ENCODE results near the gene GPC6. TPM values are rescaled to one million over a fixed set of nuclear protein-coding genes. Genes with fewer than 3 reads are reported as not detected.

GPC6 gene
- polyA plus RNA-seq, 1 of the 3 experiments (the other 2 are of a cell fraction) = 6.7 TPM

DNA sequence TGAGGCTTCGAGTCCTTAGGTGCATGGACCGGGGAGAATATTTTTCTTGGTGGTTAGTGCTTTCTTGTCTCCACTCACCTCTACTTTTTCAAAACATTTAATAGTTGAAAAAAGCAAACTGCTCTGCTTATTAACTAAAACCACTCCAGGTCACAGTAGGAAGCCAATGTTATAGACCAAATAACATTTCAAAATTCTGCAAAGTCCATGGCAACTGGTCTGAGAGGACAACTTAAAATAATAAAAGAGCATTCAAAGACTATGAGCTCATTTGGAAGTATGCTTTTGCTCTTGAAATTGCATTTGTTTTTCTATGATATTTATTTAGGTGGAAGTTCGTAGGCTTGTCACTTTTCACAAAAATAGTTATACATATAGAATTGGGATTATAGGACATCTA is 769.9 kb downstream of the GPC6 start (continued):
- no peak for TF ChIP-seq ZBTB33 (IDR thresholded peaks at IDR 0.05; ENCODE audit: borderline replicate concordance, low read depth)
- no peak for TF ChIP-seq GATA2 (CRISPR knock-in tag; IDR thresholded peaks at IDR 0.05)
- TF ChIP-seq MEF2A (IDR thresholded peaks at IDR 0.05; ENCODE audit: borderline replicate concordance, low read depth) = no peak
- TF ChIP-seq POLR2AphosphoS5 (IDR thresholded peaks at IDR 0.05; ENCODE audit: low read depth, low read length) = no peak

DNA sequence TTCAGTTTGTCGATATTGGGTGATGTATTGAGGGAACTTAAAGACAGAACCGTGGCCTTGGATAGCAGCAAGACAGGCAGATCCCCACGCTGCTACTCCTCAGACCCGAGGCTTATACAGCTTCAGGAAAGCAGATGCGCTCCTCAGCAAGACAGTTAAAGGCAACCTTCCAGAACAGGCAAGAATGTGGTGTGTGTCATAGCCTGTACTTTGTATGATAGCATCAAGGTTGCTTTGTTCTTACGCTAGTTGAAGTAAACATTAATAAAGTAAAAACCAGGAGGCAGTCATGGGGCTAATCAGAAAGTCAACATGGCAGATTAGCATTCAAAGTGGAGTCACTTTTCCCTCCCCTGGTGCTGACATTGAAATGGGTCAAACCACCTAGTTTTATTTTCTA is 779.7 kb downstream of the GPC6 start:
- CTCF ChIA-PET = interaction anchor here (1.2 kb wide), 1 partner anchor 26 kb away, joined by 3 read pairs; no protein-coding TSS in a partner anchor
- no peaks in the 10 kb centered on the region for H3K9me2 ChIP-seq
- TF ChIP-seq TAF1 (IDR thresholded peaks at IDR 0.05; ENCODE audit: borderline replicate concordance, low read depth, low read length) (no peak), EP300 (IDR thresholded peaks at IDR 0.05; ENCODE audit: borderline replicate concordance in 1 of 2, low read depth in 1 of 2, low read length in 1 of 2) (no peak), RAD21 (IDR thresholded peaks at IDR 0.05; ENCODE audit: low read length) (no peak)
- no peak overlapping the region for H3K4me3 ChIP-seq (ENCODE audit: low read depth in 2 of 2, low read length in 1 of 2)
- peaks cover 0 to 4% of the 10 kb centered on the region in 2 experiments; a peak in 2 of 4 replicates for H3K4me1 ChIP-seq (ENCODE audit: control insufficient read depth in 1 of 2, insufficient read depth in 2 of 2, low read depth in 1 of 2, low read length in 1 of 2)
- no peaks in the 10 kb centered on the region for H3K27me3 ChIP-seq (ENCODE audit: insufficient read depth)
- no peaks in the 10 kb centered on the region for H3K79me2 ChIP-seq (ENCODE audit: insufficient read depth)
- H3K27ac ChIP-seq (ENCODE audit: low read depth in 2 of 2, low read length in 1 of 2) = no peak overlapping the region
- no peaks in the 10 kb centered on the region for H3K9me3 ChIP-seq
- no peak overlapping the region for H3K9ac ChIP-seq
- H3K4me2 ChIP-seq = no peak overlapping the region
- H2AFZ ChIP-seq (ENCODE audit: low read depth) = no peak overlapping the region
- no peaks in the 10 kb centered on the region for H4K20me1 ChIP-seq (ENCODE audit: insufficient read depth)
- POLR2A ChIA-PET = no interaction called here
- H3K36me3 ChIP-seq (replicated peaks in 1 of 2; ENCODE audit: control insufficient read depth in 1 of 2, insufficient read depth in 2 of 2, low read length in 1 of 2) = no peaks in the 10 kb centered on the region
- WGBS (ENCODE audit: low lambda C conversion rate) = 77% methylated on average over 6 of the region's 6 CpGs
- H3F3A ChIP-seq (replicated peaks; ENCODE audit: insufficient read depth) = peaks cover 8% of the 10 kb centered on the region
- DNase-seq = no peak

DNA sequence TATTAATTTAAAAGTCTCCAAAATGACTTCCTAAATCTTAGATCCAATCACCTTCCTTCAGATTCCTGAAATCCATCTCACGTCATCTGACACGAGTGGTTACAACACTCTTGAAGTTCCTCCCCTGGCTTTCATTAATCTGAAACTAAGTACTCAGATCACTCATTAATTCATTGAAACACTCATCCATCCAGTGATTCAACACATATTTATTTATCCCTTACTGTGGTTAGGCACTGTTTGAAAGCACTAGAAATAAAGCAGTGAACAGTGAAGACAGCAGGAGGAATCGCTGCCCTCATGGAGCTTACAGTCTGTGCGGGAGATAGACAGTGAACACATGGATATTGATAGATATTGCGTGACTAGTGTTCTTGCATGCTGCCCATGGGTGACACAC is 780.5 kb downstream of the GPC6 start:
- POLR2A ChIA-PET = no interaction called here
- no peaks in the 10 kb centered on the region for H3K36me3 ChIP-seq (replicated peaks in 1 of 2; ENCODE audit: control insufficient read depth in 1 of 2, insufficient read depth in 2 of 2, low read length in 1 of 2)
- WGBS (ENCODE audit: low lambda C conversion rate) = 87% methylated on average over 5 of the region's 5 CpGs
- H4K20me1 ChIP-seq (ENCODE audit: insufficient read depth) = no peaks in the 10 kb centered on the region
- H2AFZ ChIP-seq (ENCODE audit: low read depth) = no peak overlapping the region
- H3K4me2 ChIP-seq = no peak overlapping the region
- H3K9me3 ChIP-seq = no peaks in the 10 kb centered on the region
- no peaks in the 10 kb centered on the region for H3K9me2 ChIP-seq
- no peak for DNase-seq
- no peak overlapping the region for H3K4me3 ChIP-seq (ENCODE audit: low read depth in 2 of 2, low read length in 1 of 2)
- H3K27me3 ChIP-seq (ENCODE audit: insufficient read depth) = no peaks in the 10 kb centered on the region
- CTCF ChIA-PET = no interaction called here
- peaks cover 8% of the 10 kb centered on the region for H3F3A ChIP-seq (replicated peaks; ENCODE audit: insufficient read depth)
- TF ChIP-seq FOXM1 (IDR thresholded peaks at IDR 0.05; ENCODE audit: low read depth) (no peak), ELF1 (IDR thresholded peaks at IDR 0.05) (no peak)
- peaks cover 0 to 4% of the 10 kb centered on the region in 2 experiments; a peak in 2 of 4 replicates for H3K4me1 ChIP-seq (ENCODE audit: control insufficient read depth in 1 of 2, insufficient read depth in 2 of 2, low read depth in 1 of 2, low read length in 1 of 2)
- no peaks in the 10 kb centered on the region for H3K79me2 ChIP-seq (ENCODE audit: insufficient read depth)
- H3K27ac ChIP-seq (ENCODE audit: low read depth in 2 of 2, low read length in 1 of 2) = no peak overlapping the region
- no peak overlapping the region for H3K9ac ChIP-seq

GRCh38 chr13:94009701-94010100 is 783.1 kb downstream of the GPC6 start:
- Histone ChIP-seq H3K9me2 (no peaks in the 10 kb centered on the region), H3K9ac (no peak overlapping the region), H3K4me2 (no peak overlapping the region), H3K27me3 (ENCODE audit: insufficient read depth) (no peaks in the 10 kb centered on the region), H3K79me2 (ENCODE audit: insufficient read depth) (no peaks in the 10 kb centered on the region), H4K20me1 (ENCODE audit: insufficient read depth) (no peaks in the 10 kb centered on the region), H3F3A (replicated peaks; ENCODE audit: insufficient read depth) (peaks cover 8% of the 10 kb centered on the region), H3K27ac (ENCODE audit: low read depth in 2 of 2, low read length in 1 of 2) (peak overlapping the region in 1 of 2 experiments; percentile 48; a peak in 2 of 4 replicates), H3K4me1 (ENCODE audit: control insufficient read depth in 1 of 2, insufficient read depth in 2 of 2, low read depth in 1 of 2, low read length in 1 of 2) (peaks cover 4 to 9% of the 10 kb centered on the region in 2 experiments; a peak in 3 of 4 replicates), H2AFZ (ENCODE audit: low read depth) (peak overlapping the region; percentile 35), H3K4me3 (ENCODE audit: low read depth in 2 of 2, low read length in 1 of 2) (no peak overlapping the region), H3K9me3 (no peaks in the 10 kb centered on the region), H3K36me3 (replicated peaks in 1 of 2; ENCODE audit: control insufficient read depth in 1 of 2, insufficient read depth in 2 of 2, low read length in 1 of 2) (no peaks in the 10 kb centered on the region)
- TF ChIP-seq TCF12 (IDR thresholded peaks at IDR 0.05) (peak; percentile 53), JUND (IDR thresholded peaks at IDR 0.05) (peak; percentile 52), SIN3A (IDR thresholded peaks at IDR 0.05; ENCODE audit: borderline replicate concordance, low read depth, low read length) (no peak), EZH2phosphoT487 (IDR thresholded peaks at IDR 0.05; ENCODE audit: borderline replicate concordance, low read depth) (no peak), SMC3 (IDR thresholded peaks at IDR 0.05; ENCODE audit: low read depth, low read length) (no peak), PBX3 (IDR thresholded peaks at IDR 0.05) (peak; percentile 38; the same call in 1 of the 2 replicates), TEAD4 (IDR thresholded peaks at IDR 0.05; ENCODE audit: borderline replicate concordance, insufficient read depth) (peak; percentile 31; the same call in 1 of the 2 replicates), FOSL2 (IDR thresholded peaks at IDR 0.05; ENCODE audit: borderline replicate concordance, low read depth) (peak; percentile 55; the same call in 1 of the 2 replicates), NFIC (IDR thresholded peaks at IDR 0.05; ENCODE audit: borderline replicate concordance) (peak; percentile 47; the same call in 1 of the 2 replicates), RCOR1 (IDR thresholded peaks at IDR 0.05; ENCODE audit: low read length) (no peak)
- TF ChIP-seq, protein P1, sequence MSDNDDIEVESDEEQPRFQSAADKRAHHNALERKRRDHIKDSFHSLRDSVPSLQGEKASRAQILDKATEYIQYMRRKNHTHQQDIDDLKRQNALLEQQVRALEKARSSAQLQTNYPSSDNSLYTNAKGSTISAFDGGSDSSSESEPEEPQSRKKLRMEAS (IDR thresholded peaks at IDR 0.05; ENCODE audit: low read depth) = no peak
- POLR2A ChIA-PET = no interaction called here
- CTCF ChIA-PET = no interaction called here
- DNase-seq = no peak
- WGBS (ENCODE audit: low lambda C conversion rate) = 28% methylated on average over 4 of the region's 4 CpGs
